AG04450 (cell line): Measurements from ENCODE around the gene AKR1A1. TPM values are rescaled to one million over a fixed set of nuclear protein-coding genes. Genes with fewer than 3 reads are reported as not detected.

Experiments
- CTCF ChIA-PET: fragments of 300-600, 350-600 bp; formaldehyde crosslinking; extraction: SDS; loops from one replicate; lab custom pipeline; 2022; ENCODE audit warnings: antibody characterized with exemption, inconsistent platforms; lab: Charles Lee
- POLR2A ChIA-PET: fragments of 350-600 bp; formaldehyde crosslinking; extraction: SDS; loops from one replicate; lab custom pipeline; 2021; ENCODE audit warnings: antibody characterized with exemption, inconsistent platforms; lab: Yijun Ruan, JAX
- DNase-seq: peaks from one replicate; pipeline ENCODE4 v3.0.0-alpha.2; 2011; ENCODE audit warnings: low read depth, low spot score
- H3K27ac ChIP-seq: one replicate; pipeline ENCODE4 v1.5.1; 2012; ENCODE audit warnings: low read depth, low read length, control low read depth
- H3K27me3 ChIP-seq: one replicate; pipeline ENCODE4 v1.6.0; 2012; ENCODE audit warnings: low read length; ENCODE audit not compliant: control insufficient read depth, insufficient read depth
- H3K4me3 ChIP-seq: 2 replicates; pipeline ENCODE4 v1.5.1; 2011; ENCODE audit warnings: mild to moderate bottlenecking, low read depth, low read length, control low read depth
- H3K9me3 ChIP-seq: 2 replicates; pipeline ENCODE4 v1.5.1; 2012; ENCODE audit warnings: low read length; ENCODE audit not compliant: control insufficient read depth, insufficient read depth
- CTCF ChIP-seq: IDR thresholded peaks from 2 replicates; pipeline ENCODE4 v1.5.1; 2011; ENCODE audit warnings: low read depth, low read length, control low read depth, inconsistent platforms
- polyA plus RNA-seq: library from polyadenylated mRNA; depleted of rRNA; stranded (reverse); fragments of >200 nt; gene quantifications from 2 replicates; pipeline ENCODE4 v1.2.3, GENCODE V29; 2011

The AKR1A1 gene
- polyA plus RNA-seq, 1 experiment: 150 TPM

GRCh38 chr1:45568421-45568820 is 17.8 kb downstream of the AKR1A1 start:
- ChIA-PET POLR2A (interaction anchor here (0.6 to 4.5 kb wide), 2 partner anchors 47 to 139 kb away, joined by 8 to 37 read pairs; partner anchors contain the start of gene PRDX1), CTCF (interaction anchor here (0.7 to 5.2 kb wide), 10 partner anchors 9 to 554 kb away, joined by 3 to 49 read pairs (median 6); partner anchors contain the start of genes CCDC163 and MMACHC)
- Histone ChIP-seq H3K4me3 (no peak overlapping the region), H3K27ac (peak overlapping the region; percentile 31), H3K9me3 (no peaks in the 10 kb centered on the region), H3K27me3 (no peaks in the 10 kb centered on the region)
- DNase-seq: no peak
- TF ChIP-seq CTCF: no peak

- POLR2A ChIA-PET: interaction anchor here (0.6 to 4.5 kb wide), 2 partner anchors 48 to 75 kb away, joined by 5 to 37 read pairs; partner anchors contain the start of gene PRDX1
- Histone ChIP-seq H3K27me3 (no peaks in the 10 kb centered on the region), H3K9me3 (no peaks in the 10 kb centered on the region), H3K4me3 (no peak overlapping the region), H3K27ac (no peak overlapping the region)
- TF ChIP-seq CTCF: no peak
- CTCF ChIA-PET: interaction anchor here (0.5 to 5.2 kb wide), 24 partner anchors 9 to 822 kb away, joined by 3 to 49 read pairs (median 4); partner anchors contain the start of genes CCDC163 and MMACHC
- DNase-seq: no peak
Measured at GRCh38 chr1:45569571-45569961, 18.9 kb downstream of the AKR1A1 start.

- H3K27ac ChIP-seq: no peak overlapping the region
- H3K4me3 ChIP-seq: no peak overlapping the region
- H3K9me3 ChIP-seq: no peaks in the 10 kb centered on the region
- H3K27me3 ChIP-seq: no peaks in the 10 kb centered on the region
- ChIA-PET POLR2A (interaction anchor here (0.6 to 4.5 kb wide), 2 partner anchors 49 to 75 kb away, joined by 5 to 37 read pairs; partner anchors contain the start of gene PRDX1), CTCF (interaction anchor here (0.5 to 5.2 kb wide), 34 partner anchors 8 to 823 kb away, joined by 3 to 49 read pairs (median 4); partner anchors contain the start of genes CCDC163, MMACHC and NASP)
- TF ChIP-seq CTCF: peak; percentile 99
- peak; percentile 58 for DNase-seq
Measured at GRCh38 chr1:45569962-45570581, 19.4 kb downstream of the AKR1A1 start.

- no peak for DNase-seq
- ChIA-PET POLR2A (interaction anchor here (4.5 kb wide), 1 partner anchor 49 kb away, joined by 37 read pairs; the partner anchor contains the start of gene PRDX1), CTCF (interaction anchor here (0.6 to 5.2 kb wide), 19 partner anchors 9 to 556 kb away, joined by 3 to 49 read pairs (median 4); partner anchors contain the start of genes CCDC163, MMACHC and NASP)
- H3K27ac ChIP-seq: no peak overlapping the region
- no peaks in the 10 kb centered on the region for H3K9me3 ChIP-seq
- no peak for TF ChIP-seq CTCF
- H3K27me3 ChIP-seq: no peaks in the 10 kb centered on the region
- no peak overlapping the region for H3K4me3 ChIP-seq
Measured at GRCh38 chr1:45570631-45571030, 20.0 kb downstream of the AKR1A1 start.
